GM20431 (cell line): Measurements from ENCODE around the gene ANKRD44.

Source experiments
- in situ Hi-C: fragments of 300-500 bp; cut with MseI, MboI; formaldehyde crosslinking; loops from one replicate; pipeline ENCODE4 v1.15.0; 2020; ENCODE audit warnings: low sequenced_read_pairs; ENCODE audit not compliant: unreplicated experiment

Gene ANKRD44

GRCh38 chr2:196955036-196955435 lies 355.5 kb downstream of the ANKRD44 start:
- in situ Hi-C loops = no loop called here

GRCh38 chr2:196954001-196954400 lies 356.6 kb downstream of the ANKRD44 start:
- in situ Hi-C loops = no loop called here

GRCh38 chr2:196952936-196953335 lies 357.6 kb downstream of the ANKRD44 start:
- in situ Hi-C loops = no loop called here

- in situ Hi-C loops = no loop called here
Observed at GRCh38 chr2:196951973-196952372, 358.6 kb downstream of the ANKRD44 start.

GRCh38 chr2:196949116-196949515 lies 361.5 kb downstream of the ANKRD44 start:
- in situ Hi-C loops = no loop called here

GRCh38 chr2:196944570-196944969 lies 366.0 kb downstream of the ANKRD44 start:
- in situ Hi-C loops = no loop called here

- in situ Hi-C loops = no loop called here
Observed at GRCh38 chr2:196941398-196942078, 369.0 kb downstream of the ANKRD44 start.

GRCh38 chr2:196939371-196939770 lies 371.2 kb downstream of the ANKRD44 start:
- in situ Hi-C loops = no loop called here
